Right ventricle myocardium superior (tissue), 1 donor: ENCODE results near the gene LRRC28. TPM values are rescaled to one million over a fixed set of nuclear protein-coding genes. Genes with fewer than 3 reads are reported as not detected.
A peak's percentile ranks its signal among the peaks of the same experiment; 100 is the strongest.
"Not testable (repeated sequence)": the region's sequence is repeated elsewhere in the genome, so short reads cannot be mapped to it uniquely, and the experiment has no call there.

Source experiments
- ATAC-seq: fragments of 200-7000 bp; cut with Tn5 transposase; one replicate; pipeline ENCODE4 v1.9.1; 2020; ENCODE audit warnings: mild to moderate bottlenecking; ENCODE audit not compliant: poor library complexity
- DNase-seq: peaks from one replicate; pipeline ENCODE4 v3.0.0-alpha.2; 2020
- intact Hi-C: fragments of 100-400 bp; cut with DNase I; formaldehyde crosslinking; loops from one replicate; pipeline ENCODE4 v1.11.2; 2022
- long read RNA-seq: library from polyadenylated mRNA; unstranded; transcript quantifications from one replicate; pipeline ENCODE4 v2.0.0, GENCODE V29; 2021
- total RNA-seq: library from RNA; stranded (reverse); fragmentation: NEBNext Ultra II Directional; extraction: Animal tissue kit (Norgen Biotek cat#: 25700); gene quantifications from one replicate; pipeline ENCODE4 v1.2.1, GENCODE V29; 2021
- donor health status: DM: no; HTN: yes; CAD: no; lungs with severe emphysema.

The LRRC28 gene
- total RNA-seq, result 21.7 TPM
- long read RNA-seq, full-length matches to known transcripts, result 12 of 27 reads
- long read RNA-seq, partial matches to known transcripts, result 3 of 27 reads
- long read RNA-seq, other reads (novel, unspliced or antisense), result 12 of 27 reads

DNA sequence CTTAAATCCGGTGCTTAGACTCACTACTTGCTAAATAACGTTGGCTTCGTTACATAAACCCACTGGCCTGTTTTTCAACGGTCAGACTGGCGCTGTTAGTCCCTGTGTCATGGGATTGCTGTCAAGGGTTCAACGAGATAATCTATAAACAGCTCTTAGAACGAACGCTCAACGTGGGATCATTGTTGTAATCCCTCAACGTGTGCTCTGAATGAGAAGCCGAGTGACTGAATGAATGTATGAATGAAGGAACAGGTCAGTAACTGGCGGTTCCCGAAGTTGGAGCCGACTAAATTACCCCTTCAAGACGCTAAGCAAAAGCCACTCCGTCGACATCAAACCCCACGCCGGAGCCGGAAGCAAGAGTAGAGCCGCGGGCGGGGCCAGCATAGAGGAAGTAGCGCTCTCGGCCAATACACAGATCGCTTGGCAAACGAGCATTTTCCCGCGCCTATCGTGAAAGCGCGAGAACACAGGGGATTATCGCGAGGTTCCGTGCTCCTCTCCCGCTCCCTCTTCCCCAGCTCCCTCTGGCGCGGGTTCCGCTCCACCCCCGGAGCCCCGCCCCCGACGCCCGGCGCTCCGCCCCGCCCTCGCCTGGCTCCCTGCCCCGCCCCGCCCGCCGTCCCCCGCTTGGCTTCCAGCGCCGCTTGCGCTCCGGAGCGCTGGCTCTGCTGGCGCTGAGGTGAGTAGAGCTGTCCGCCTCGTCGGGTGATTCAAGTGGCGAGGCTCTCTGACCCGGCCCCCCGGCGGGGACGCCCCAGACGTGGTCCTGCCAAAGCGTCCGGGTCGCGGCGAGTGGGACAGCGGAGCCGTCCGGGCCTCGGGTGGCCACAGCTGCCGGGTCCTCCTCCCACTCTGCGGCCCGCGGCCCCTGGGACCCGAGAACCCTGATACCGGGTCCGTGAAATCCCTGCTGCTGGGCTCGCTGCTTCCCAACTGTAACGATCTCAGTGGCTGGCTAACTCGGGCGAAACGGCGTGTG, at the start of gene LRRC28:
TSS of gene LRRC28 (plus strand) at position 625 of the 985 bp plus-strand sequence. CDS start 4,477 bp downstream, outside the sequence.
- peak; percentile 94 for ATAC-seq
- intact Hi-C loops, result no loop called here

DNA sequence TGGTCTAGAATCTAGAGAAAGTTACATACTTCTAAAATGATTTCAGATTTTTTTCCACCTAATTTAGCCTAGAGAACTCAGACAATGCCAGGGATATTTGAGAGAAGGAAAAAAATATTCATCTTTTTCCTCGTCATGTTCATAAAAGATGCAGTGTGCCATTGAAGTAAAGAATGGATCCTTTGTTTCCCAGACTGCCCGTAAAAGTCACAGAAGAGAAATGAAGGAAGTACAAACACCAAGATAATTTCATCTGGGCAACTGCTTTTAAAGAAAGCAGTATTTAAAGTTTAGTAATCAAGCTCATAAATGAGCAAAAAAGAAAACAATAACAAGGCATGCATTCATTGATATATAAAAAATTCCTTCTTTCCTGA, 49.1 kb upstream of the LRRC28 start:
- ATAC-seq (no peak), DNase-seq (no peak)
- intact Hi-C loops, result no loop called here

More for the DNA sequence above, at the start of gene LRRC28:
- peak; percentile 99 for DNase-seq

DNA sequence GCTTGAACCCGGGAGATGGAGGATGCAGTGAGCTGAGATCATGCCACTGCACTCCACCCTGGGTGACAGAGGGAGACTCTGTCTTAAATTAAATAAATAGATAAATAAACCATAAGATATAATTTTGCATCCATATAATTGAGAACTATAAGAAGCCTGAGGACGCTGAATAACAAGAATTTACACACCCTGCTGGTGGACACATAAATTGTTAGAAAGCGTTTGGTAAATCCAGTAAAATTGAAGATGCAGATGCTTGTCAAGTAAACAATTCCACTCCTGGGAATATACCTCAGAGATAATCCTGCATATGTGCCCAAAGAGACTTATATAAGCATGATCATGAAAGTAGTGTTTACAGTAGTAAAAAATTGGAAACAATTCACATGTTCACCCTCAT, 43.6 kb upstream of the LRRC28 start:
- DNase-seq (no peak), ATAC-seq (no peak)
- intact Hi-C loops, result no loop called here

DNA sequence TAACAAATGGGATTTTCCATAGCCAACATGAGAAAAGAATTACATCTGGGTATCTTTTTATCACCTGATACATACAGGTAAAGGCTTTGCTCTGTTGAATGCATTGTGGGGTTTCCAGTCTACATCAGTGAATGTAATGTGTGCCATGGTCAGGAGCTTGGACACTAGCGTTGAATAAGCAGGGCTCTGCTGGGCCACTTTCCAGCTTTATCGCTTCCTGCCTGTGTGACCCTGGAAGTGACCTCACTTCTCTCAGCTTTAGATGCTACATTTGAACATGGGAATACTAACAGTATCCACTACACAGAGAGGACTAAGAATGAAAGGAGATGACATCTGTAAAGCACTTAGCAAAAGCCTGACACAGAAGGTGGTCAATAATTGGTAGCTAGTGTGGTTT, 42.0 kb upstream of the LRRC28 start:
- no peak for ATAC-seq
- intact Hi-C loops, result no loop called here
- DNase-seq, result no peak

DNA sequence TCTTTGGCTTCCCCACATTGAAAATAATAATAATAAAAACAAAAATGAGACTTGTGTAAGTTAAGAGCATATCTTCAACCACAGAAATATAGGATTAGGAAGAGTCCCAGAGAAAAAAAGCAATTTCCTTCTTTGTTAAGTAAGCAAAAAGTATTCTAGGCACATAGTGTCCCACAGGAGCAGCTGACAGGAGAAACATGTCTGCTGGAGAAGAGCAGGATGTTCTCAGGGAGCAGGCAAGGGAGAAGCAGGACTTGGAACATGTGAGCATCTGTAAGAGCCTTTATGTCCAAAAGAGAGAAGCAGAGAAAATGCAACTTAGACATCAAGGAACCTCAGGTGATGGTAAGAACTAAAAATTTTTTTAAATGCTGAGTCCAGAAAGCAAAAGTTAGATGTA, 40.9 kb upstream of the LRRC28 start:
- ATAC-seq (no peak), DNase-seq (no peak)
- intact Hi-C loops, result no loop called here

DNA sequence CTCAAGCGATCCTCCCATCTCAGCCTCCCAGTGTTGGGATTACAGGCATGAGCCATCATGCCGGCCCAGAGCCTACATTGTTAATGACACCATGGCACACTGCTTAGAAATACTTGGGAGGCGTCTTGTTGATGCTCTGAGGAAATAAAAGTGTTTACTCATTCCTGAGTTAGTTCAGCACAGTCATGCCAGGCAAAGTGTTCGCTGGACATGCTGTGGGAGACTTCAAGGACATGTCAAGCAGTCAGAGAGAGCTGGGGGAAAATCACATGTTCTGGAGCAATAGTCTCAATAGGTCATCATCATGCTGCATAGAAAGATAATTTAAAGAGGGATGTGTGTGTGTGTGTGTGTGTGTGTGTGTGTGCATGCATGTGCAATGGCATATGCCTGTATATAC, 39.4 kb upstream of the LRRC28 start:
- intact Hi-C loops, result loop anchor here (2.0 kb wide), 1 partner anchor 107 kb away; the partner anchor contains the start of gene SYNM
- no peak for DNase-seq
- peak; percentile 26 for ATAC-seq

DNA sequence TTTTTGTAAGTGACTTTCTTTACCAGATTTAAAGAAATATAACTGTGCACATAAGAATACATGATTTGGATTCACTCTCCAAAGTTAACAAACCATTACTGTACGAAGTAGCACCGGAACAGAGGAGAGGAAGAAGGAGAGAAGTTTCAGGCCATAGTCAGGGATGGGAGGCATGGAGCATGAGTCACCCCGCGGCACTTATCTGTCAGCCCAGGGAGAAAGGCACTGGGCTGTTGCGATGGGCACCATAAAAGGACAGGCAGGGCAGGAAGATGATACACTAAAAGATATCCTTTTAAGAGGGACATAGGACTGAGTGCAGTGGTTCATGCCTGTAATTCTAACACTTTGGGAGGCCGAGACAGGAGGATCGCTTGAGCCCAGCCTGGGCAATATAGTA, 38.9 kb upstream of the LRRC28 start:
- intact Hi-C loops, result loop anchor here (2.0 kb wide), 1 partner anchor 108 kb away; the partner anchor contains the start of gene SYNM
- DNase-seq, result no peak
- peak; percentile 81 for ATAC-seq

DNA sequence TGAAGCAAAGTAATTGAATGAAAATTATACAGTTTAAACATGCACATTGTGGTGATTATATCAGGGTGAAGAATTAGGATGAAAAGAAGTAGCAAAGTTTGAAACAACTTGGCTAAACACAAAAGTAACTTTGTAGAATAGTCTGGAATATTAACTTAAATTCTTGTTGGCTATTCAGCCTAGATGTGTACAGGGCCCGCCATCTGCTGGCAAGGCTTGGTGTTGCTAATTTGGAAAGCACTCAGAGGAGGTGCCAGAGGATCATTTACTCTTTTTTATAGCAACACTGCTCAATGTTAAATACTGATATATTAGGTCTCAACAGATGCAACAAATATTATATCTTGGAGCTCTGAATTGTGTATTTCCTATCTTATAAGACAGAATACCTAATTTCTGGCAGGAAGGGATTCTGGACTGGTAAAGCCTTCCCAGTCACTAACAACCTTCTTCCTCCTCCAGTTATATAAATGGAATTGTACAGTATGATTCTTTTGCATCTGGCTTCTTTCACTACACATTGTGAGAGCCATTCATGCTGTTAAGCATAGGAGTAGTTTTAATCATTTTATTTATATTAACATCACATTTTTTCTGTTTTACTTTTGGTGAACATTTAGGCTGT, 38.0 kb upstream of the LRRC28 start:
- DNase-seq, result peak; percentile 91
- intact Hi-C loops, result loop anchor here (2.0 kb wide), 1 partner anchor 108 kb away; the partner anchor contains the start of gene SYNM
- peak; percentile 93 for ATAC-seq

DNA sequence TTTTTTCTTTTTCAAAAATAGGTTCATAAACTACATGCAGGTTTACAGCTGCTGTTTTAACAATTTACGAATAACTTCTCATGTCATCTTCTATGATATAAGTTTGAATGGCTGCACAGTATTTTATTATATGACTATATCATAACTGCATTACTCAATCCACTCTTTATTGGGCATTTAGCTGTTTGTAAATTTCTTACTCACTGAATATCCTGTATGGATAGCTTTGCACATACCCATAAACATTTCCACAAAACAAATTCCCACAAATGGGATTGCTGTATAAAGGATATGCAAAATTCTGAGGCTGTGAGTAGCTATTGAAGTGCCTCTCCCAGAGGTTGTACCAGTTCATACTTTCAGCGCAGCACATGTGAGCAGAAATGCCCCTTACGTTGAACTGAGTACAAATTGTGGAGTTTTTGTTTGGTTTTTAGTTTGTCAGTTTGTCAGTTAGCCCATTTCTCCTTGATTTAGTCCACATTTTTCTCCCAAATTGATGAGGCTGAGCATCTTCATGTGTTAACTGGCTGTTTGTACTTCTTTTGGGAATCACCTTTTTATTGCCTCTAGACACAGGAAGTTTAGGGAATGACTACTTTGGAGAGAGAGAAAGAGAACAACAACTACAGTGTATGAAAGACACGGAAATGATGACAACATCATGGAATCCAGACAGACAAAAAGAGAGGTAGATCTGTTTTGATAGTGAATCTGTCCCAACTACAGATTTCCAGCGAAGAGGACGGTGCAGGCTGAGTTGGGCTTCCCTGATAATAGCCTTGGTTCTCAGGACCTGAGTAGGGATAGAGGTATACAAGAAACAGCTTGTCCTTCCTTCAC, 26.7 kb upstream of the LRRC28 start:
- no peak for ATAC-seq
- no peak for DNase-seq
- intact Hi-C loops, result no loop called here

DNA sequence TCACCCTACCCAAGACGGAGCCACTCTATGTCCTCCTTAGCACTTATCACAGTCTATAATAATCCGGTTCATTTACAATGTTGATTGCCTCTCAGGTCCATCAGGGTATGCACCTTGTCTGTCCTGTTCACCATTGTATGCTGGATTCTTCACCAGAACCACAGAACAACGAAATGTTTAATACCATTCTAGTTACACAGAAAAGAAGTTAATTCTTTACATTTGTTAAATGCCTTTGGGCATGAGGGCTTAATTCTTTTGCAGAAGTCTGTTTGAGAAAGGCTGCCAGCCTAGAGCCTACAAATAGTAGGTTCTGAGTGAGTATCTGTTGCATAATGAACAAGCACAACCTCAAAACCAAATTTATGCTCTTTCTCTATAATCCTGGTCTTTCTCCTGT, 24.5 kb upstream of the LRRC28 start:
- DNase-seq (no peak), ATAC-seq (no peak)
- intact Hi-C loops, result no loop called here

DNA sequence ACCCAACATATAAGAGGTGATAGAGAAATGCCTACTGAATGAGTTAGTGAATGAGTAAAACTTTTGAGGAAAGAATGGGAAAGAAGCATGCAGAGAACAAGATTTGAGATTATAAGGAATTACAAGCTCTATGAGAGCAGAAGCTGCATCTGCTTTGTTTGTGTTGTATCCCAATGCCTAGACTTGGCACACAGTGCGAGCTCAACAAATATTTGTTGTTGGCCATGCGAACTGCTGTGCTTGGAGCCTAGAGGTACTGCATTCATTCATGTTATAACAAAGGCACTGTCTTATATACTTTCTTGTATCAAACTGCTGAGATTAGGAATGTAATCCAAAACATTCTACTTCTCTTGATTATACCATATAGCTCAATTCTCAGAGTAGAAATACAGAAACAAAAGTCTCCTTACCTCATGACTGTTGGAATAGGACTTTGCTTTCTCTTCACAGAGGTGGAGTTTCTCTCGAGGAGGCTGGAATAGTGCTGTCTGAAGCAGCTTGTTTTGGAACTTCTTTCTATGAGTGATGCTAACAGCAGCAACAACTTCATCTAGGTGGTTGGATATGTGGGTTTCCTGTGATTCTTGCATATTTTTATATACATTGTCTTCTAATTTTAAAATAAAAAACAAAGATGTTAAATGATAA, 23.0 kb upstream of the LRRC28 start:
- intact Hi-C loops, result no loop called here
- no peak for ATAC-seq
- DNase-seq, result no peak

DNA sequence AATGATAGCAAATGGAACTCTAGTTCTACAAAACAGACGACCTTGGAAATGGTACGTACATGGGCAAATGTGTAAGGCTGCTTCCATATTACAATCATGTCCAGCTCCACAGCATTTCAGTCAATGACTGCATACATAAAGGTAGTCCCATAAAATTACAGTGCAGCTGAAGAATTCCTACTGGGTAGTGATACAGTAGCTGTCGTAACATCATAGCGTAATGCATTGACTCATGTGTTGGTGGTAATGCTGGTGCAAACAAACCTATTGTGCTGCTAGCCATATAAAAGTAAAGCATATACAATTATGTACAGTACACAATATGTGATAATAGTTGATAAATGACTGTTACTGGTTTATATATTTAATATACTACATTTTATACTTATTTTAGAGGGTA, 20.4 kb upstream of the LRRC28 start:
- ATAC-seq, result no peak
- intact Hi-C loops, result no loop called here
- DNase-seq, result no peak

DNA sequence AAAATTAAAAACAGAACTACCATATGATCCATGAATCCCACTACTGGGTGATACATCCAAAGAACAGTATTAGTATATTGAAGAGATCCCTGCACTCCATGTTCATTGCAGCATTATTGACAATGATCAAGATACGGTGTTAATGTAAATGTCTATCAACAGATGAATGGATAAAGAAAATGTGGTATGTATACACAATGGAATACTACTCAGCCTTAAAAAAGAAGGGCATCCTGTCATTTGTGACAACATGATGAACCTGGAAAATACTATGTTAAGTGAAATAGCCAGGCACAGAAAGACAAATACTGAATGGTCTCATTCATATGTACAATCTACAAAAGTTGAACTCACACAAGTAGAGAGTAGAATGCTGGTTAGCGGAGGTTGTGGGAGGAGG, 18.5 kb upstream of the LRRC28 start:
- ATAC-seq, result no peak
- DNase-seq, result no peak
- intact Hi-C loops, result no loop called here

DNA sequence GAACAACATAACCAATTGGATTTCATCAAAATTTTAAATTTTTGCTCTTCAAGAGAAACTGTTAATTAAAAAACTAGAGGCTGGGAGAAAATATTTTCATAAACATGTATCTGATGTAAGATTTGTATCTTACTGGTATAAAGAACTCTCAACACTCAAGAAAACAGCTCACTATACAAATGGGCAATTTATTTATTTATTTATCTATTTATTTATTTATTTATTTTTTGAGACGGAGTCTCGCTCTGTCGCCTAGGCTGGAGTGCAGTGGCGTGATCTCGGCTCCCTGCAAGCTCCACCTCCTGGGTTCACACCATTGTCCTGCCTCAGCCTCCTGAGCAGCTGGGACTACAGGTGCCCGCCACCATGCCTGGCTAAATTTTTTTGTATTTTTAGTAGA, 17.1 kb upstream of the LRRC28 start:
- DNase-seq, intact Hi-C loops, ATAC-seq: not testable (repeated sequence)

DNA sequence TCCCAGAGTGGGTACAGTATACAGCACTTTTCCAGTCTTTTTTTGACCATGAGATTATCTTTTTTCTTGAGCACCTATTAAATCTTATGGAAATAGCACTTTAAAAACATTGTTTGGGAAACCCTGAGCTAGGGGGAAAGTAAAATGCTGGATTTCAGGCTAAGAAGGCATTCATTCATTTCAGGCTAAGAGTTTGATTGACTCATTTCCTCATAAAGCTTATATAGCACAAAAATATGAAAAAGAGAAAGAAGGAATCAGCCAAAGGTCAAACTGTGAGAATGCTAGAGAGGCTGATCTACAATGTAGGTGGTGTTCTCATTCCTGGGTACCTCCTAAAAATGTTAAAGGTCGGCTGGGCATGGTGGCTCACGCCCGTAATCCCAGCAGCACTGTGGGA, 12.4 kb upstream of the LRRC28 start:
- intact Hi-C loops, result no loop called here
- DNase-seq, result no peak
- ATAC-seq, result no peak

DNA sequence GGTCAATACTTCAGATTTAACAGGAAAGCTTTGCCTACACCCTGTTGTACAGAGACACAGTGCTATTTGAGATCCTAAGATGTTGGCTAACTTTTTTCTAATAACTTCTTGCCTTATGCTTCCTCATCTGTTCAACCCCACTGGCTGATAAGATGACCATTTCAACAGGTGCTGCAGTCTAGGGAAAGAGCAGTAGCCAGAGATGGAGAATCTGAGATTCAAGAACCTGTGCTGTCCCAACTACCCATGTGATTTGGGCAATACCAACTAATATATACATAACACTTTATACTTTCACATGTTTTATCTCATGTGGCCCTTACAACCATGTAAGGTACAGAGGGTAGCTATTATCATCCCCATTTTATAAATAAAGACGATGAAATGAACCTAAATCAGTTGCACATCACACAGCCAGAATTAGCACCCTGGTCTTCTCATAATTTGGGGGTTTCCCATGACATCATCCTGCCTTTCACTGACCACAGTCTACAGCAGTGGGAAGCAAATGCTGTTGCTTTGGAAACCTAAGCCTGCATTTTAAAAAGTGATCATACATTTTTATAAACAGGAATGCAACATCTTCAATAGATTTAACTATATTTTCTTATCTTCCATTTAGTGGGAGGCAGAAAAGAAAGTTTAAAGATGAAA, 11.6 kb upstream of the LRRC28 start:
- ATAC-seq (no peak), DNase-seq (no peak)
- intact Hi-C loops, result no loop called here

DNA sequence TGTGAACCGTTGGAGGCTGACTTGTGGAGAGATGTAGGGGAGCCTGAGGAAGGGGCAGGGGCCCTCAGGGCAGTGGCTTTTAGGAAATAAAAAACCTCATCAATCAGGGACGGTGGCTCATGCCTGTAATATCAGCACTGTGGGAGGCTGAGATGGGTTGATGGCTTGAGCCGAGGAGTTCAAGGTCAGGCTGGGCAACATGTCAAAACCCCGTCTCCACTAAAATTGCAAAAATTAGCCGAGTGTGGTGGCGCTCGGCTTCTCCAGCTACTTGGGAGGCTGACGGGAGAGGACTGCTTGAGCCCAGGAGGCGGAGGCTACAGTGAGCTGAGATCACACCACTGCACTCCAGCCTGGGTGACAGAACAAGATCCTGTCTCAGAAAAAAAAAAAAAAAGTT, 9.5 kb upstream of the LRRC28 start:
- no peak for DNase-seq
- intact Hi-C loops, result no loop called here
- no peak for ATAC-seq

DNA sequence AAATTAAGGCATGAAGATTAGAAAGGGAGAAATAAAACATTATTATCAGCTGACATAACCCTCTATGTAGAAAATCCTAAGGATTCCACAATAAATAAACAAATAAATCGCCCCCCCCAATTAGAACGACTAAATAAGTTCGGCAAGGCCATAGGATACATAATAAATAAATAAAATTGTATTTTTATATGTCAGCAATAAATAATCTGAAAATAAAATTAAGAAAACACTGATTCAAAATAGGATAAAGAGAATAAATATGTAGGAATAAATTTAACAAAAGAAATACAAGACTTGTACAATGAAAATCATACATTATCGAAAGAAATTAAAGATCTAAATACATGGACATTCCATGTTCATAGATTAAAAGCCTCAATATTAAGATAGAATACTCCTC, 7.0 kb upstream of the LRRC28 start:
- ATAC-seq, result no peak
- intact Hi-C loops, result no loop called here
- no peak for DNase-seq
